HG02981 (cell line): ENCODE measurements around the gene KRTAP1-3.
"Not testable (repeated sequence)": the region's sequence is repeated elsewhere in the genome, so short reads cannot be mapped to it uniquely, and the experiment has no call there.

ENCODE experiments used
- ATAC-seq: cut with Tn5 transposase; IDR thresholded peaks from one replicate; pipeline ENCODE4 v1.9.1; 2021; ENCODE audit warnings: mild to moderate bottlenecking, moderate library complexity; ENCODE audit not compliant: unreplicated experiment

Gene KRTAP1-3

GRCh38 chr17:41034346-41034935 lies at the start of gene KRTAP1-3:
KRTAP1-3 (minus strand) TSS chr17:41034874; CDS start chr17:41034821, 53 bp downstream.
- ATAC-seq: not testable (repeated sequence)

GRCh38 chr17:41084100-41084856 lies 49.6 kb upstream of the KRTAP1-3 start, which contains the start of gene KRTAP4-7:
KRTAP4-7 (plus strand) TSS chr17:41084150; CDS start chr17:41084207, 57 bp downstream.
- ATAC-seq: not testable (repeated sequence)

GRCh38 chr17:41083427-41083826 lies 48.8 kb upstream of the KRTAP1-3 start:
- ATAC-seq: not testable (repeated sequence)

- no peak for ATAC-seq
Measured at GRCh38 chr17:41082626-41083025, 48.0 kb upstream of the KRTAP1-3 start.

- no peak for ATAC-seq
Measured at GRCh38 chr17:41076788-41077187, 42.1 kb upstream of the KRTAP1-3 start.

GRCh38 chr17:41073676-41074075 lies 39.0 kb upstream of the KRTAP1-3 start:
- no peak for ATAC-seq

- ATAC-seq: no peak
Measured at GRCh38 chr17:41071606-41072360, 37.1 kb upstream of the KRTAP1-3 start.

- no peak for ATAC-seq
Measured at GRCh38 chr17:41069031-41069430, 34.4 kb upstream of the KRTAP1-3 start.

- no peak for ATAC-seq
Measured at GRCh38 chr17:41067281-41067680, 32.6 kb upstream of the KRTAP1-3 start.

GRCh38 chr17:41065829-41066624 lies 31.4 kb upstream of the KRTAP1-3 start, which contains the start of gene KRTAP2-4:
KRTAP2-4 (minus strand) TSS chr17:41065879; CDS start chr17:41065845, 34 bp downstream.
- no peak for ATAC-seq

GRCh38 chr17:41065016-41065689 lies 30.5 kb upstream of the KRTAP1-3 start:
- not testable (repeated sequence) for ATAC-seq

GRCh38 chr17:41064301-41064700 lies 29.6 kb upstream of the KRTAP1-3 start:
- no peak for ATAC-seq

GRCh38 chr17:41063449-41063848 lies 28.8 kb upstream of the KRTAP1-3 start:
- ATAC-seq: no peak

- ATAC-seq: no peak
Measured at GRCh38 chr17:41061964-41062363, 27.3 kb upstream of the KRTAP1-3 start.

GRCh38 chr17:41060052-41060604 lies 25.5 kb upstream of the KRTAP1-3 start, which contains the start of gene KRTAP2-3:
KRTAP2-3 (minus strand) TSS chr17:41060114; CDS start chr17:41060050, 64 bp downstream.
- ATAC-seq: no peak

- not testable (repeated sequence) for ATAC-seq
Measured at GRCh38 chr17:41059276-41060051, 24.8 kb upstream of the KRTAP1-3 start.

GRCh38 chr17:41058741-41059140 lies 24.1 kb upstream of the KRTAP1-3 start:
- no peak for ATAC-seq

- no peak for ATAC-seq
Measured at GRCh38 chr17:41057547-41057946, 22.9 kb upstream of the KRTAP1-3 start.

- ATAC-seq: not testable (repeated sequence)
Measured at GRCh38 chr17:41055130-41055529, 20.5 kb upstream of the KRTAP1-3 start, which contains the start of gene KRTAP2-2. KRTAP2-2 (minus strand) TSS chr17:41055230; CDS start chr17:41055211, 19 bp downstream.
